Right lobe of liver (tissue), 6 donors: ENCODE measurements around the gene RPF1. TPM values are rescaled to one million over a fixed set of nuclear protein-coding genes. Genes with fewer than 3 reads are reported as not detected.
A peak's percentile ranks its signal among the peaks of the same experiment; 100 is the strongest.

Experiments used
- ATAC-seq, 4 donors: fragments of 200-7000 bp; cut with Tn5 transposase; one replicate each; pipeline ENCODE4 v1.9.1; 2020; ENCODE audit warnings: mild to moderate bottlenecking in 4 of 4, moderate library complexity in 4 of 4
- DNase-seq, 3 donors: peaks; one replicate each; pipeline ENCODE4 v3.0.0-alpha.2; 2020
- H3K27ac ChIP-seq, 3 donors: fragments of 200-600 bp; one replicate each; pipeline ENCODE4 v1.8.0; 2022
- H3K27me3 ChIP-seq, 2 donors: fragments of 200-600 bp; one replicate each; pipeline ENCODE4 v1.8.0; 2022
- H3K36me3 ChIP-seq, 4 donors: fragments of 200-600 bp; sonication (generic) in 1 of 4; one replicate each; pipeline versions ENCODE4 v1.5.1 to v1.8.0; 2017 to 2022; ENCODE audit warnings: control low read depth in 1 of 4
- H3K4me1 ChIP-seq, 4 donors: fragments of 200-600 bp; sonication (generic) in 1 of 4; one replicate each; pipeline versions ENCODE4 v1.5.1 to v1.8.0; 2017 to 2022; ENCODE audit warnings: control low read depth in 1 of 4
- H3K4me3 ChIP-seq, 3 donors: fragments of 200-600 bp; one replicate each; pipeline ENCODE4 v1.8.0; 2022
- H3K9me3 ChIP-seq, 4 donors: fragments of 200-600 bp; sonication (generic) in 1 of 4; one replicate each; pipeline versions ENCODE4 v1.5.1 to v1.8.0; 2017 to 2022; ENCODE audit warnings: control low read depth in 1 of 4
- CTCF ChIP-seq, 4 donors: fragments of 200-600 bp in 3 of 4; fragments of 450-650 bp in 1 of 4; IDR thresholded peaks; one replicate each; pipeline versions ENCODE4 v1.5.1 to v1.8.0; 2016 to 2022; ENCODE audit warnings: antibody characterized with exemption in 4 of 4, mild to moderate bottlenecking in 2 of 4
- POLR2A ChIP-seq: fragments of 450-650 bp; IDR thresholded peaks from one replicate; pipeline ENCODE4 v1.6.1; 2017; ENCODE audit warnings: antibody characterized with exemption, mild to moderate bottlenecking
- WGBS: methylation state at CpG from one replicate; pipeline ENCODE4 v1.1.6; 2018; ENCODE audit warnings: low coverage, low lambda C conversion rate; ENCODE audit not compliant: insufficient coverage; ENCODE audit errors: missing lambda C conversion rate; 5-methylcytosine and 5-hydroxymethylcytosine counted together
- intact Hi-C, 2 donors: fragments of 100-400 bp; cut with DNase I; formaldehyde crosslinking; loops; one replicate each; pipeline versions ENCODE4 v1.11.2 to v1.14.1; 2022
- total RNA-seq, 6 experiments: library from RNA; depleted of rRNA in 2 of 6; stranded (reverse); fragments of >200 nt in 2 of 6; fragmentation: NEBNext Ultra II Directional in 3 of 6; extraction: Animal tissue kit (Norgen Biotek cat#: 25700) in 3 of 6; gene quantifications; one replicate each; pipeline versions ENCODE4 v1.1.0 to v1.2.4, GENCODE V29; 2016 to 2023
- donor health status: DM: no; HTN: yes; CAD: no.
- donor health status: DM: no; HTN: no; CAD: no.
- donor health status: DM: no; HTN: no; CAD: no.
- donor health status: DM: no; HTN: yes; CAD: no.
- donor health status: DM: no; HTN: yes; CAD: no.

Gene RPF1
- total RNA-seq, 6 experiments from 2014 or later = 8.6 to 29.7 (median 14.0) TPM

- peak overlapping the region; percentile 76 to 87 (median 84) for H3K4me3 ChIP-seq
- intact Hi-C loops = no loop called here
- TF ChIP-seq CTCF (IDR thresholded peaks at IDR 0.05) = no peak
- peaks cover 0 to 3% of the 10 kb centered on the region in 2 donors for H3K27me3 ChIP-seq
- peak overlapping the region in 2 of 3 donors; percentile 60 to 77 for H3K27ac ChIP-seq
- ATAC-seq (no peak), DNase-seq (no peak)
- H3K4me1 ChIP-seq = peaks cover 0 to 13% (median 4%) of the 10 kb centered on the region in 4 donors
- no peaks in the 10 kb centered on the region for H3K9me3 ChIP-seq
- H3K36me3 ChIP-seq = peaks cover 0 to 17% (median under 1%) of the 10 kb centered on the region in 4 donors
- 2% methylated on average over 9 of the region's 9 CpGs for WGBS
These were observed 932 bp downstream of the RPF1 start for GRCh38 chr1:84479998-84480397.

DNA sequence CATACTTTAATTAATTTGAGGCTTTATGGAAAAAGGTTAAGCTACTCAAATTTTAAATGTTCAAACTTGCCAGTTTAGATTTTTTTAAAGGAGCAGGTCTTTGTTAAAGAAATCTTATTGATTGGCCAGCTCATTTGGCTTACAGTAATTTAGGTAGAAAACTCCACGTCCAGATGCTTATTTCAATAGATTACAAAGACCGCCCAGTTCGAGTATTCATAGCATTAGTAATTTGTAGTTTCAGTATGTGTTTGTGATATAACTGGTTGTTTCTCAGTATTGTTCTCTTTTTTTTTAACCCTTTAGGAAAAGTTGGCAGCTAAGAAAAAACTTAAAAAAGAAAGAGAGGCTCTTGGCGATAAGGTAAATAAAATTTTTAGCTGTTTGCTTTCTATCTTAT, 1.6 kb downstream of the RPF1 start:
- WGBS = 71% methylated on average over 4 of the region's 4 CpGs
- H3K4me1 ChIP-seq = peaks cover 0 to 13% (median 4%) of the 10 kb centered on the region in 4 donors
- ATAC-seq (no peak), DNase-seq (no peak)
- H3K27ac ChIP-seq = no peak overlapping the region
- peaks cover 0 to 17% (median under 1%) of the 10 kb centered on the region in 4 donors for H3K36me3 ChIP-seq
- TF ChIP-seq POLR2A = no peak
- TF ChIP-seq CTCF (IDR thresholded peaks at IDR 0.05) = no peak
- H3K27me3 ChIP-seq = peaks cover 0 to 3% of the 10 kb centered on the region in 2 donors
- H3K4me3 ChIP-seq = peak overlapping the region in 1 of 3 donors; percentile 87
- H3K9me3 ChIP-seq = no peaks in the 10 kb centered on the region
- intact Hi-C loops = no loop called here

GRCh38 chr1:84481317-84481716, 2.3 kb downstream of the RPF1 start:
- Histone ChIP-seq H3K9me3 (no peaks in the 10 kb centered on the region), H3K4me3 (no peak overlapping the region), H3K4me1 (peaks cover 0 to 13% (median 4%) of the 10 kb centered on the region in 4 donors), H3K27ac (no peak overlapping the region), H3K36me3 (peaks cover 0 to 17% (median under 1%) of the 10 kb centered on the region in 4 donors), H3K27me3 (peaks cover 0 to 3% of the 10 kb centered on the region in 2 donors)
- DNase-seq (no peak), ATAC-seq (no peak)
- intact Hi-C loops = no loop called here
- TF ChIP-seq POLR2A = no peak
- TF ChIP-seq CTCF (IDR thresholded peaks at IDR 0.05) = no peak
- 92% methylated on average over 2 of the region's 2 CpGs for WGBS

GRCh38 chr1:84488107-84488506, 9.0 kb downstream of the RPF1 start:
- TF ChIP-seq POLR2A (no peak), CTCF (IDR thresholded peaks at IDR 0.05) (no peak)
- H3K27ac ChIP-seq = no peak overlapping the region
- no peak overlapping the region for H3K4me3 ChIP-seq
- peaks cover 0 to 12% (median 4%) of the 10 kb centered on the region in 4 donors for H3K4me1 ChIP-seq
- no peaks in the 10 kb centered on the region for H3K9me3 ChIP-seq
- ATAC-seq (no peak), DNase-seq (no peak)
- WGBS = 88% methylated on average over 3 of the region's 3 CpGs
- H3K36me3 ChIP-seq = peaks cover 0 to 36% (median 7%) of the 10 kb centered on the region in 4 donors
- no peaks in the 10 kb centered on the region for H3K27me3 ChIP-seq
- intact Hi-C loops = no loop called here

DNA sequence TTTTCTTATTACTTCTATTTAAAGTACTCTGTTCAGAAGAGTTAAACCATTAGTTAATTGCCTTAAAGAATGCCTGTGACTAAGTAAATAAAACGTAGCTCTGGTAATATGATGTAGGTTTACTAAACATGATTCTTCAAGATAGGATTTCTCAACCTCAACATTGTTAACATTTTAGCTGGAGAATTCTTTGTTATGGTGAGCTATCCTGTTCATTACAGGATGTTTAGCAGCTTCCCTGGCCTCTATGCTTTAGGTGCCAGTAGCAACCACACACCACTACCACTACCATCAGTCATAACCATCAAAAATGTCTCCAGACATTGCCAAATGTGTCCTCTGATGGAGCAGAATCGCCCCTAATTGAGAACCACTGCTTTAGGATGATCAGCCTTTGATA, 10.7 kb downstream of the RPF1 start:
- DNase-seq = no peak
- no peak for ATAC-seq
- no peak for TF ChIP-seq CTCF (IDR thresholded peaks at IDR 0.05)
- no peak for TF ChIP-seq POLR2A
- no peak overlapping the region for H3K27ac ChIP-seq
- intact Hi-C loops = no loop called here
- no peaks in the 10 kb centered on the region for H3K27me3 ChIP-seq
- no peaks in the 10 kb centered on the region for H3K9me3 ChIP-seq
- peaks cover 0 to 17% (median 7%) of the 10 kb centered on the region in 4 donors for H3K4me1 ChIP-seq
- peaks cover 0 to 23% (median 7%) of the 10 kb centered on the region in 4 donors for H3K36me3 ChIP-seq
- no peak overlapping the region for H3K4me3 ChIP-seq
- WGBS = 96% methylated on average over 2 of the region's 2 CpGs
